ENCODE data around the gene BBS5.
A peak's percentile ranks its signal among the peaks of the same experiment; 100 is the strongest.
"Not testable (repeated sequence)": the region's sequence is repeated elsewhere in the genome, so short reads cannot be mapped to it uniquely, and the experiment has no call there.

Gene BBS5

GRCh38 chr2:169490834-169491233 is 11.5 kb downstream of the BBS5 start:
- DNase-seq = no peak

- no peak for DNase-seq
Observed at GRCh38 chr2:169491378-169491777, 12.1 kb downstream of the BBS5 start.

GRCh38 chr2:169493360-169493759 is 14.1 kb downstream of the BBS5 start:
- DNase-seq = no peak

GRCh38 chr2:169495310-169495928 is 16.1 kb downstream of the BBS5 start:
- no peak for DNase-seq

- no peak for DNase-seq
Observed at GRCh38 chr2:169504651-169505050, 25.4 kb downstream of the BBS5 start.

GRCh38 chr2:169507698-169508097 is 28.4 kb downstream of the BBS5 start:
- DNase-seq = no peak

GRCh38 chr2:169509298-169509885 is 30.1 kb downstream of the BBS5 start, which contains the start of gene KLHL41:
KLHL41 (plus strand) TSS chr2:169509702; CDS start chr2:169509779, 77 bp downstream.
- DNase-seq = no peak

- DNase-seq = no peak
Observed at GRCh38 chr2:169509955-169510354, 30.7 kb downstream of the BBS5 start.

GRCh38 chr2:169510496-169510895 is 31.2 kb downstream of the BBS5 start:
- no peak for DNase-seq

GRCh38 chr2:169511818-169512217 is 32.5 kb downstream of the BBS5 start:
- DNase-seq = no peak

- no peak for DNase-seq
Observed at GRCh38 chr2:169512525-169512924, 33.2 kb downstream of the BBS5 start.

GRCh38 chr2:169513094-169513493 is 33.8 kb downstream of the BBS5 start:
- DNase-seq = no peak

GRCh38 chr2:169513926-169514325 is 34.6 kb downstream of the BBS5 start:
- DNase-seq = no peak

- not testable (repeated sequence) for DNase-seq
Observed at GRCh38 chr2:169514758-169515157, 35.5 kb downstream of the BBS5 start.

GRCh38 chr2:169516488-169516995 is 37.2 kb downstream of the BBS5 start:
- DNase-seq = not testable (repeated sequence)

GRCh38 chr2:169520896-169521295 is 41.6 kb downstream of the BBS5 start:
- no peak for DNase-seq

- no peak for DNase-seq
Observed at GRCh38 chr2:169523681-169524080, 44.4 kb downstream of the BBS5 start.

- no peak for DNase-seq
Observed at GRCh38 chr2:169525434-169525833, 46.1 kb downstream of the BBS5 start.

- DNase-seq = no peak
Observed at GRCh38 chr2:169526451-169526850, 47.2 kb downstream of the BBS5 start.

- peak in 1 of 2 donors; percentile 6 for DNase-seq
Observed at GRCh38 chr2:169528271-169528701, 49.0 kb downstream of the BBS5 start.

GRCh38 chr2:169539460-169539859 is 60.2 kb downstream of the BBS5 start:
- not testable (repeated sequence) for DNase-seq

- DNase-seq = no peak
Observed at GRCh38 chr2:169540146-169540545, 60.9 kb downstream of the BBS5 start.

GRCh38 chr2:169542433-169542832 is 63.1 kb downstream of the BBS5 start:
- no peak for DNase-seq

- DNase-seq = no peak
Observed at GRCh38 chr2:169546756-169547155, 67.5 kb downstream of the BBS5 start.

Measured in hippocampal formation (tissue), 2 donors.